ENCODE measurements around the gene PTPRC.

PTPRC gene

GRCh38 chr1:198655459-198656121, 16.8 kb downstream of the PTPRC start:
- no peak for DNase-seq
- peaks cover 0 to 14% (median 4%) of the 10 kb centered on the region in 4 donors for H3K4me1 ChIP-seq
- H3K36me3 ChIP-seq: no peaks in the 10 kb centered on the region
- no peaks in the 10 kb centered on the region for H3K9me3 ChIP-seq
- no peak for TF ChIP-seq CTCF (IDR thresholded peaks at IDR 0.05)
- intact Hi-C loops (cut with DNase I; ENCODE audit: low total_unique reads): no loop called here
- no peak overlapping the region for H3K27ac ChIP-seq
- no peaks in the 10 kb centered on the region for H3K27me3 ChIP-seq
- no peak overlapping the region for H3K4me3 ChIP-seq

- intact Hi-C loops (cut with DNase I; ENCODE audit: low total_unique reads): no loop called here
- DNase-seq: peak in 1 of 2 donors; percentile 63
- Histone ChIP-seq H3K4me3 (no peak overlapping the region), H3K9me3 (no peaks in the 10 kb centered on the region), H3K4me1 (peaks cover 0 to 14% (median 4%) of the 10 kb centered on the region in 4 donors), H3K27ac (no peak overlapping the region), H3K36me3 (no peaks in the 10 kb centered on the region), H3K27me3 (no peaks in the 10 kb centered on the region)
- no peak for TF ChIP-seq CTCF (IDR thresholded peaks at IDR 0.05)
Measured at GRCh38 chr1:198656500-198656932, 17.7 kb downstream of the PTPRC start.

- Histone ChIP-seq H3K36me3 (no peaks in the 10 kb centered on the region), H3K27me3 (no peaks in the 10 kb centered on the region), H3K4me3 (peak overlapping the region in 1 of 2 donors; percentile 10), H3K9me3 (no peaks in the 10 kb centered on the region), H3K4me1 (peaks cover 0 to 14% (median 4%) of the 10 kb centered on the region in 4 donors), H3K27ac (no peak overlapping the region)
- intact Hi-C loops (cut with DNase I; ENCODE audit: low total_unique reads): no loop called here
- no peak for TF ChIP-seq CTCF (IDR thresholded peaks at IDR 0.05)
- DNase-seq: no peak
Measured at GRCh38 chr1:198657550-198658064, 18.8 kb downstream of the PTPRC start.

GRCh38 chr1:198660341-198661261, 21.8 kb downstream of the PTPRC start:
- Histone ChIP-seq H3K27me3 (no peaks in the 10 kb centered on the region), H3K4me3 (no peak overlapping the region), H3K27ac (no peak overlapping the region), H3K4me1 (peaks cover 0 to 14% (median 4%) of the 10 kb centered on the region in 4 donors), H3K36me3 (no peaks in the 10 kb centered on the region), H3K9me3 (no peaks in the 10 kb centered on the region)
- DNase-seq: no peak
- TF ChIP-seq CTCF (IDR thresholded peaks at IDR 0.05): no peak
- intact Hi-C loops (cut with DNase I; ENCODE audit: low total_unique reads): no loop called here

- Histone ChIP-seq H3K27me3 (no peaks in the 10 kb centered on the region), H3K9me3 (no peaks in the 10 kb centered on the region), H3K4me1 (peaks cover 0 to 2% (median under 1%) of the 10 kb centered on the region in 4 donors), H3K4me3 (no peak overlapping the region), H3K36me3 (no peaks in the 10 kb centered on the region), H3K27ac (no peak overlapping the region)
- DNase-seq: no peak
- TF ChIP-seq CTCF (IDR thresholded peaks at IDR 0.05): no peak
- intact Hi-C loops (cut with DNase I; ENCODE audit: low total_unique reads): no loop called here
Measured at GRCh38 chr1:198662821-198663220, 24.0 kb downstream of the PTPRC start.
